SW480 (cell line): ENCODE data around the gene PDE4A.
A peak's percentile ranks its signal among the peaks of the same experiment; 100 is the strongest.
"Not testable (repeated sequence)": the region's sequence is repeated elsewhere in the genome, so short reads cannot be mapped to it uniquely, and the experiment has no call there.

Experiments used
- DNase-seq: peaks from one replicate; pipeline ENCODE4 v3.0.0-alpha.2; 2016; ENCODE audit warnings: low spot score

The PDE4A gene

GRCh38 chr19:10462042-10462441 is 41.7 kb downstream of the PDE4A start:
- DNase-seq, result not testable (repeated sequence)

- DNase-seq, result no peak
Observed at GRCh38 chr19:10462557-10462956, 42.2 kb downstream of the PDE4A start.

DNA sequence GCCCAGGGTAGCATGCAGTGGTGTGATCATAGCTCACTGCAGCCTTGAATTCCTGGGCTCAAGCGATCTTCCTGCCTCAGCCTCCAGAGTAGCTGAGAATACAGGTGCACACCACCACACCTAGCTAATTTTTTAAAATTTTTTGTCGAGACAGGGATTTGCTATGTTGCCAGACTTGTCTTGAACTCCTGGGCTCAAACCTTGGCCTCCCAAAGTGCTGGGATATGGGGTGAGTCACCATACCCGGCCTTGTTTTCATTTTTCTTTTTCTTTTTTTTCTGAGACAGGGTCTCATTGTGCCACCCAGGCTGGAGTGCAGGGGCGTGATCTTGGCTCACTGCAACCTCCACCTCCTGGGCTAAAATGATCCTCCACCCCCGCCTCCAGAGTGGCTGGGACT is 44.1 kb downstream of the PDE4A start:
- no peak for DNase-seq

DNA sequence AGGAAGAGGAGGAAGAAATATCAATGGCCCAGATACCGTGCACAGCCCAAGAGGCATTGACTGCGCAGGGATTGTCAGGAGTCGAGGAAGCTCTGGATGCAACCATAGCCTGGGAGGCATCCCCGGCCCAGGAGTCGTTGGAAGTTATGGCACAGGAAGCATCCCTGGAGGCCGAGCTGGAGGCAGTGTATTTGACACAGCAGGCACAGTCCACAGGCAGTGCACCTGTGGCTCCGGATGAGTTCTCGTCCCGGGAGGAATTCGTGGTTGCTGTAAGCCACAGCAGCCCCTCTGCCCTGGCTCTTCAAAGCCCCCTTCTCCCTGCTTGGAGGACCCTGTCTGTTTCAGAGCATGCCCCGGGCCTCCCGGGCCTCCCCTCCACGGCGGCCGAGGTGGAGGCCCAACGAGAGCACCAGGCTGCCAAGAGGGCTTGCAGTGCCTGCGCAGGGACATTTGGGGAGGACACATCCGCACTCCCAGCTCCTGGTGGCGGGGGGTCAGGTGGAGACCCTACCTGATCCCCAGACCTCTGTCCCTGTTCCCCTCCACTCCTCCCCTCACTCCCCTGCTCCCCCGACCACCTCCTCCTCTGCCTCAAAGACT is 46.9 kb downstream of the PDE4A start:
- DNase-seq, result no peak

DNA sequence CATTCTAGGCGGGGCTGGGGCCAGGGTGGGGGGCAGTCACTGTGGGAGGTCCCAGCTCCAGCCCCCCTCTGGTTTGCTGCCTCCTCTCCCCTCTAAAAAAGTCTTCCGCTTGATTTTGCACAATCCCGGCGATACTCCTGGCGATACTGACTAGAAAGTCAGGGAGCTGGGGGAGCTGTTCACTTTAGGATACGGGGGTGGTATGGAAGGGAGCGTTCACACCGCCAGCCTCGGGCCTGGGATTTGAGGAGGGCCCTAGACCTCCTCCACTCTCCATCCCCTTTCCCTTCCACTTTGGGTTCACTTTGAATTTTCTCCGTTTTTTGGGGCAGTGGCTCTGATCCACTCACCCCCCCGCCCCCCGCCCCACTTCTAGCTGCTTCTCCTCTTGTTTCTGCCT is 47.8 kb downstream of the PDE4A start:
- DNase-seq, result no peak

- DNase-seq, result peak; percentile 54
Observed at GRCh38 chr19:10471909-10472308, 51.6 kb downstream of the PDE4A start.

GRCh38 chr19:10473192-10473591 is 52.9 kb downstream of the PDE4A start:
- DNase-seq, result no peak

DNA sequence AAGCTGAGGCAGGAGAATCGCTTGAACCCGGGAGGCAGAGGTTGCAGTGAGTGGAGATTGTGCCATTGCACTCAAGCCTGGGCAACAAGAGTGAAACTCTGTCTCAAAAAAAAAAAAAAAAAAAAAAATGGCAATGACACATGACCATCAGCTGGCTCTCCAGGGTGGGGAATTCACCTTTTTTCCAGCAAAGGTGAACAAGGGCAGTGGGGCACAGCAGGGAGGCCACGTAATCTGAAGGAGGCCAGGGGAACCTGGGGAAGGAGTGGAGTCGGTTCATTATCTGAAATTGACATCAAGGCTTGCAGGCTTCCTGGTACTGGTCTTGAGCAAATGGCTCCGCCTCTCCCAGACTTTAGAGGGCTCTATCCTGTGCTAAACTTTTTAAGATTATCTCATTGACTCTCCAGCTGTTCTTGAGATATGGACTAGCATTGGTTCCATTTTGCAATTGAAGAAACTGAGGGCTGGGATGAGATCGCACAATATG is 54.7 kb downstream of the PDE4A start:
- DNase-seq, result no peak

- DNase-seq, result no peak
Observed at GRCh38 chr19:10478476-10478875, 58.1 kb downstream of the PDE4A start.

- DNase-seq, result peak; percentile 82
Observed at GRCh38 chr19:10478903-10479384, 58.6 kb downstream of the PDE4A start.

GRCh38 chr19:10486551-10486950 is 66.2 kb downstream of the PDE4A start:
- no peak for DNase-seq

DNA sequence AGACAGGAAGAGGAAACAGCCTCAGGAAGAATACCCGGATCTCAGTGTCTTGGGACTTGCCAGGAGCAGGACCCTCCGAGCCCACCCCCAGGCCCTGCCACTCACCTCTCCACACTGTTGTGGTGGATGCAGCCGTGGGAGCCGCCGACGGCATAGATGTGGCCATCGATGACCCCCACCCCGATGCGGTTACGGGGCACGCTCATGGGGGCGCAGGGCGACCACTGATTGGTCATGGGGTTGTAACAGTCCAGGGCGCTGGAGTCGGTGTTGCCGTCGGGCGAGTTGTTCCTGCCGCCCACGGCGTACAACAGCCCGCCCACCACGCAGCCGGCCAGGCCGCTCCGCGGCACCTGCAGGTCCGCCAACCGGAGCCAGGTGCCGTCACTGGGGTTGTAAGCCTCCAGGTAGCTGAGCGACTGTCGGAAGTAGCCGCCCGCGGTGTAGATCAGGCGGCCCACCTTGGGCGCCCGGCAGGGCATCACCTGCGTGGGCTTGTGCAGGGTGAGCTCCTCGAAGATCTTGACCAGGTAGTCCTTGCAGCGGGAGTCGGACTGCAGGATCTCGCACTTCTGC is 71.2 kb downstream of the PDE4A start:
- no peak for DNase-seq

DNA sequence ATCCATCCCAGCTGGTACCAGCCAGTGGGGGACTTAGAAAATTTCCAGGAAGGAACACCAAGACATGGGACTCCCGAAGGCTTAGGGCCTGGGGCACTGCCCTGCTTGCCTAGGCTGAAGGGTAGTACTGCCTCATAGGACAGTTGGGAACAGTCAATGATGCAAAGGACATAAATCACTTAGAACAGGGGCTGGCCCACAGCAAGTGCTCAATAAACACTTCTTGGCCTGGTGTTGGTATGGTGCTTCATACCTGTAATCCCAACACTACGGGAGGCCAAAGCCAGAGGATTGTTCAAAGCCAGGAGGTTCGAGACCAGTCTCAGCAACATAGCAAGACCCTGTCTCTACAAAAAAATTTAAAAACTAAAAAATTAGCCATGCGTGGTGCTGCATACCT is 77.0 kb downstream of the PDE4A start:
- DNase-seq, result no peak

- no peak for DNase-seq
Observed at GRCh38 chr19:10499550-10500246, 79.4 kb downstream of the PDE4A start.

DNA sequence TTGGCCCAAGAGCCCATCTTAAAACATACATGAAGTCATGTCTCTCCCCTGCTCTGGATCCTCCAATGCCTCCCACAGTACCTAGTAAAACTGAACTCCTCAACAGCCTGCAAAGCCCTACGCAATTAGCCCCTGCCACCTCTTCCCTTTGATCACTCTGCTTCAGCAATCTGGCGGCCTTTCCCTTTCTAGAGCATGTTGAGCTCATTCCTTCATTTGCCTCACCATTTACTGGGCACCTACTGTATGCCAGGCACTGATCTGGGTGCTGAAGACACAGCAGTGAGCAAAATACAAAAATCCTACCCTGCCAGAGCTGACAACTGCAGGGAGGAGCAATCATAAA is 79.9 kb downstream of the PDE4A start:
- DNase-seq, result no peak

GRCh38 chr19:10501971-10502523 is 81.7 kb downstream of the PDE4A start:
- DNase-seq, result peak; percentile 39

GRCh38 chr19:10502524-10503001 is 82.2 kb downstream of the PDE4A start:
- peak; percentile 95 for DNase-seq

GRCh38 chr19:10503002-10503789 is 82.9 kb downstream of the PDE4A start, which contains the start of gene KEAP1:
KEAP1 (minus strand) TSS chr19:10503356; CDS start chr19:10500033, 3,323 bp downstream.
- DNase-seq, result peak; percentile 46

DNA sequence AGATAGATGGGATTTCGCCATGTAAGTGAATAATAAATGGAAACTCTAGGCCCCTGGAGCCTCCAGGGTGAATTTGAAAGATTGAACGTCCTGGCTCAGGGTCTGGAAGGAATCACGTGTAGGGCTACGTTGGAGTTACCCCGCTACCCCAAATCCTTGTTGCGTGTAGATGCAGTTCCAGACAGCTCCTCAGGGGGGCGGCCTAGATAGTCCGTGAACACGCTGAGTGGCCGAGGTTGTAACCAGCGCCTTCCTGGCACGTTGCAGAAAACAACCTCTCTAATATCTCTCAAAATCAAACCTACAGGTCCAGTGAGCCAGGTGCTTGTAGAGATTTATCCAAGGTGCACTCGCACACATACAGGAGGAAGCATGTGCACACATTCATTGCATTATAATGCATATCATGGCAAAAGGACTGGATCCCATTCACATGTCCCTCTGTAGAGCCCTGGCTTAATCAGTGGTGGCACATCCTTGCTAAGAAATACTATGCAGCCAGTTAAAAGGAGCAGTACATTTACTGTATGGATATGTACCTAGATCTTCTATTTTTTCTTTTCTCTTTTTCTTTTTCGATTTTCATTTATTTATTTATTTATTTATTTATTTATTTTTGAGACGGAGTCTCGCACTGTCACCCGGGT is 85.4 kb downstream of the PDE4A start:
- DNase-seq, result peak; percentile 36

GRCh38 chr19:10508036-10508435 is 87.7 kb downstream of the PDE4A start:
- no peak for DNase-seq

DNA sequence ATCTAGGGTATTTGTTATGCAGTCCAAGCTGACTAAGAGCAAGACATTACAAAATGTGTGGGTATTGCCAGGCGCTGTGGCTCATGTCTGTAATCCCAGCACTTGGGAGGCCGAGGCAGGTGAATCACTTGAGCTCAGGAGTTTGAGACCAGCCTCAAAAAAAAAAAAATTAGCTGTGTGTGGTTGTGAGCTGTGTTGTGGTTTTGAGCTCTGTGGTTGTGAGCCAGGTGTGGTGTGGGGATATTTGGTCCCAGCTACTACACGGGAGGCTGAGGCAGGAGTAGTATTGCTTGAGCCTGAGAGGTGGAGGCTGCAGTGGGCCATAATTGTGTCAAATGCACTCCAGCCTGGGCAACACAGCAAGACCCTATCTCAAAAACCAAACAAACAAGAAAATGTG is 88.4 kb downstream of the PDE4A start:
- no peak for DNase-seq
